GM06990 (cell line): ENCODE data around the gene DTD1.

Source experiments
- DNase-seq: peaks from one replicate; pipeline ENCODE4 v3.0.0-alpha.2; 2011; ENCODE audit not compliant: insufficient read length; ENCODE audit errors: extremely low read depth
- H3K27me3 ChIP-seq: replicated peaks from 2 replicates; pipeline ENCODE4 v1.6.0; 2011; ENCODE audit warnings: low read length; ENCODE audit not compliant: control insufficient read depth, insufficient read depth
- H3K36me3 ChIP-seq: 2 replicates; pipeline ENCODE4 v1.5.1; 2011; ENCODE audit warnings: low read length; ENCODE audit not compliant: control insufficient read depth, insufficient read depth
- H3K4me3 ChIP-seq: replicated peaks from 2 replicates; pipeline ENCODE4 v1.5.1; 2011; ENCODE audit warnings: low read depth, mild to moderate bottlenecking, control low read depth, low read length
- TF ChIP-seq, protein P1 (sequence below): IDR thresholded peaks from 2 replicates; pipeline ENCODE4 v1.5.1; 2011; ENCODE audit warnings: low read length, control low read depth, mild to moderate bottlenecking, inconsistent platforms; ENCODE audit not compliant: insufficient read depth, poor library complexity, severe bottlenecking

DTD1 gene

GRCh38 chr20:18635380-18635779 lies 47.5 kb downstream of the DTD1 start:
- H3K27me3 ChIP-seq = no peaks in the 10 kb centered on the region
- no peaks in the 10 kb centered on the region; the same call in none of the 2 replicates for H3K36me3 ChIP-seq
- TF ChIP-seq, protein P1, sequence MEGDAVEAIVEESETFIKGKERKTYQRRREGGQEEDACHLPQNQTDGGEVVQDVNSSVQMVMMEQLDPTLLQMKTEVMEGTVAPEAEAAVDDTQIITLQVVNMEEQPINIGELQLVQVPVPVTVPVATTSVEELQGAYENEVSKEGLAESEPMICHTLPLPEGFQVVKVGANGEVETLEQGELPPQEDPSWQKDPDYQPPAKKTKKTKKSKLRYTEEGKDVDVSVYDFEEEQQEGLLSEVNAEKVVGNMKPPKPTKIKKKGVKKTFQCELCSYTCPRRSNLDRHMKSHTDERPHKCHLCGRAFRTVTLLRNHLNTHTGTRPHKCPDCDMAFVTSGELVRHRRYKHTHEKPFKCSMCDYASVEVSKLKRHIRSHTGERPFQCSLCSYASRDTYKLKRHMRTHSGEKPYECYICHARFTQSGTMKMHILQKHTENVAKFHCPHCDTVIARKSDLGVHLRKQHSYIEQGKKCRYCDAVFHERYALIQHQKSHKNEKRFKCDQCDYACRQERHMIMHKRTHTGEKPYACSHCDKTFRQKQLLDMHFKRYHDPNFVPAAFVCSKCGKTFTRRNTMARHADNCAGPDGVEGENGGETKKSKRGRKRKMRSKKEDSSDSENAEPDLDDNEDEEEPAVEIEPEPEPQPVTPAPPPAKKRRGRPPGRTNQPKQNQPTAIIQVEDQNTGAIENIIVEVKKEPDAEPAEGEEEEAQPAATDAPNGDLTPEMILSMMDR = no peak
- no peak for DNase-seq
- H3K4me3 ChIP-seq = no peak overlapping the region

DNA sequence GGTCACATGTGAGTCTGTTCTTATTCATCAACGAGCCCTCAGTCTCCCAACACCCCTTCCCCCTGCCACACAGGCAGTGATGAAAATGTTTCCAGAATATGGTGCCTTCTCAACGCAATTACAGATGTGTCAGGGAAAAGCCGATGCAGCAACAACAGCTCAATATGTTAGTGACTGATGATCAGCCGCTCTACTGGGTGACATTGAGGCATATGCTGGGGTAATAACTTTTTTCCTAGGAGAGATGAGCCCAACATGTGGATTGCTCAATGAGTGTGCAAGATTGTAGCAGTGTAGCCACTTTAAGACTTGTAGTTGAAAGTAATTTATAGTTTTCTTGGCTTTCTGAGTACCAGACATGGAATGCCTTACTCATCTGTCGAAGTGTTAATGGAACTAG lies 49.4 kb downstream of the DTD1 start:
- H3K4me3 ChIP-seq = no peak overlapping the region
- no peak for DNase-seq
- TF ChIP-seq, protein P1 = no peak

GRCh38 chr20:18638768-18639167 lies 50.9 kb downstream of the DTD1 start:
- TF ChIP-seq, protein P1 = no peak
- DNase-seq = no peak
- Histone ChIP-seq H3K27me3 (no peaks in the 10 kb centered on the region), H3K4me3 (no peak overlapping the region), H3K36me3 (no peaks in the 10 kb centered on the region; the same call in none of the 2 replicates)

More for the DNA sequence above, 49.4 kb downstream of the DTD1 start:
- Histone ChIP-seq H3K36me3 (no peaks in the 10 kb centered on the region; the same call in none of the 2 replicates), H3K27me3 (no peaks in the 10 kb centered on the region)

DNA sequence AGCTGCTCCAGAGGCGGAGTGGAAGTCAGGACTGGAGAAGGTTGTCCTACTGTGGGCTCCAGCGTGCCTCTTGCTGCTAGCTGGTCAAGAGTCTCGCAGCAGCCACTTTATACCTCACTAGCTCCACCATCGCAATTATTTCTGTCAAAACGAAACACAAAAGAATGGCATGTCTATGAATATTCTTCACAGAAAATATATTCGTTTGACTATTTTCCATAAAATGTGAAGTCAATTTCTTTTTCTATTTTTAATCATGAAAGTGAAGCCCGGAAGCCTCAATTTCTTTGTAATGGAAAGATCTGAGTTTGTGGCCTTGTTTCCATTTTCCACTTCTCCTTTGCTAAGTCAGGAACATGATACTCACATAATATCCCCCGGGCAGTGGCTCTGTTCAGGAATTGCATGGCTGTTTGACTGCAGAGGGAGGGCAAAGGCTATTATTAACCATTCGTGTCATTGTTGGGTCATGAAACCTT lies 51.7 kb downstream of the DTD1 start:
- DNase-seq = no peak
- H3K4me3 ChIP-seq = no peak overlapping the region
- no peaks in the 10 kb centered on the region for H3K27me3 ChIP-seq
- H3K36me3 ChIP-seq = no peaks in the 10 kb centered on the region; the same call in none of the 2 replicates
- TF ChIP-seq, protein P1 = no peak

GRCh38 chr20:18645196-18645745 lies 57.4 kb downstream of the DTD1 start:
- no peak for DNase-seq
- H3K36me3 ChIP-seq = no peaks in the 10 kb centered on the region
- TF ChIP-seq, protein P1 = no peak
- no peaks in the 10 kb centered on the region for H3K27me3 ChIP-seq
- H3K4me3 ChIP-seq = no peak overlapping the region

- Histone ChIP-seq H3K36me3 (no peaks in the 10 kb centered on the region), H3K4me3 (no peak overlapping the region), H3K27me3 (no peaks in the 10 kb centered on the region)
- TF ChIP-seq, protein P1 = no peak
- DNase-seq = no peak
These were observed 58.0 kb downstream of the DTD1 start for GRCh38 chr20:18645851-18646250.
